Peyer's patch (tissue), 4 donors: ENCODE data around the gene TTI1. TPM values are rescaled to one million over a fixed set of nuclear protein-coding genes. Genes with fewer than 3 reads are reported as not detected.

Source experiments
- DNase-seq, 3 donors: peaks; one replicate each; pipeline ENCODE4 v3.0.0-alpha.2; 2017 to 2019
- H3K27ac ChIP-seq, 4 donors: fragments of 200-600 bp; sonication (generic); one replicate each; pipeline ENCODE4 v1.5.1; 2016 to 2019
- H3K27me3 ChIP-seq, 2 donors: fragments of 200-600 bp; sonication (generic); one replicate each; pipeline ENCODE4 v1.5.1; 2019
- H3K36me3 ChIP-seq, 3 donors: fragments of 200-600 bp; sonication (generic); one replicate each; pipeline ENCODE4 v1.5.1; 2016 to 2019
- H3K4me1 ChIP-seq, 4 donors: fragments of 200-600 bp; sonication (generic); one replicate each; pipeline ENCODE4 v1.5.1; 2016 to 2019
- H3K4me3 ChIP-seq, 4 donors: fragments of 200-600 bp; sonication (generic); 1 replicate in 3 of 4; 2 replicates in 1 of 4; pipeline ENCODE4 v1.5.1; 2016 to 2019; ENCODE audit warnings: mild to moderate bottlenecking in 1 of 4
- H3K9me3 ChIP-seq, 4 donors: fragments of 200-600 bp; sonication (generic); one replicate each; pipeline ENCODE4 v1.5.1; 2016 to 2019; ENCODE audit warnings: mild to moderate bottlenecking in 1 of 4
- CTCF ChIP-seq, 6 experiments: fragments of 450-650 bp in 4 of 6; fragments of 200-600 bp in 2 of 6; sonication (generic) in 1 of 6; IDR thresholded peaks; one replicate each; pipeline ENCODE4 v1.5.1; 2017 to 2019; ENCODE audit warnings: antibody characterized with exemption in 6 of 6, mild to moderate bottlenecking in 3 of 6, moderate library complexity in 1 of 6
- POLR2A ChIP-seq, 2 donors: fragments of 450-650 bp; IDR thresholded peaks; one replicate each; pipeline ENCODE4 v1.5.1; 2017; ENCODE audit warnings: antibody characterized with exemption in 2 of 2, mild to moderate bottlenecking in 2 of 2, moderate library complexity in 2 of 2
- total RNA-seq, 4 donors: library from RNA; depleted of rRNA; stranded (reverse); fragments of >200 nt; gene quantifications; one replicate each; pipeline ENCODE4 v1.1.0, GENCODE V29; 2016

The TTI1 gene
- total RNA-seq, 4 donors from 2014 or later = 9.3 to 34.7 (median 14.8) TPM

- H3K36me3 ChIP-seq = peaks cover 0 to 57% (median 0%) of the 10 kb centered on the region in 3 donors
- TF ChIP-seq CTCF (IDR thresholded peaks at IDR 0.05) (no peak), POLR2A (IDR thresholded peaks at IDR 0.05) (no peak)
- no peak for DNase-seq
- no peaks in the 10 kb centered on the region for H3K27me3 ChIP-seq
- no peaks in the 10 kb centered on the region for H3K9me3 ChIP-seq
- no peak overlapping the region for H3K4me3 ChIP-seq
- H3K27ac ChIP-seq = no peak overlapping the region
- peaks cover 0 to 11% (median 0%) of the 10 kb centered on the region in 4 donors for H3K4me1 ChIP-seq
Measured at GRCh38 chr20:38044685-38045084, 11.4 kb upstream of the TTI1 start.

GRCh38 chr20:38043512-38044300, 10.4 kb upstream of the TTI1 start:
- Histone ChIP-seq H3K9me3 (no peaks in the 10 kb centered on the region), H3K4me1 (peaks cover 0 to 11% (median 0%) of the 10 kb centered on the region in 4 donors), H3K27ac (no peak overlapping the region), H3K4me3 (no peak overlapping the region), H3K27me3 (no peaks in the 10 kb centered on the region), H3K36me3 (peaks cover 0 to 52% (median 0%) of the 10 kb centered on the region in 3 donors)
- TF ChIP-seq POLR2A (IDR thresholded peaks at IDR 0.05) = no peak
- no peak for TF ChIP-seq CTCF (IDR thresholded peaks at IDR 0.05)
- DNase-seq = no peak

- Histone ChIP-seq H3K27ac (no peak overlapping the region), H3K4me1 (peaks cover 0 to 23% (median 4%) of the 10 kb centered on the region in 4 donors), H3K4me3 (no peak overlapping the region), H3K36me3 (peaks cover 0 to 36% (median 0%) of the 10 kb centered on the region in 3 donors), H3K27me3 (no peaks in the 10 kb centered on the region), H3K9me3 (no peaks in the 10 kb centered on the region)
- DNase-seq = no peak
- TF ChIP-seq POLR2A (IDR thresholded peaks at IDR 0.05) (no peak), CTCF (IDR thresholded peaks at IDR 0.05) (no peak)
Measured at GRCh38 chr20:38040276-38040675, 7.0 kb upstream of the TTI1 start.

GRCh38 chr20:38036366-38036765, 3.1 kb upstream of the TTI1 start:
- Histone ChIP-seq H3K36me3 (peaks cover 0 to 7% (median 0%) of the 10 kb centered on the region in 3 donors), H3K4me1 (peaks cover 0 to 42% (median 13%) of the 10 kb centered on the region in 4 donors)

GRCh38 chr20:38034961-38035360, 1.7 kb upstream of the TTI1 start:
- Histone ChIP-seq H3K4me3 (peak overlapping the region in 3 of 4 donors; percentile 81 to 92 (median 90)), H3K27me3 (no peaks in the 10 kb centered on the region), H3K4me1 (peaks cover 0 to 42% (median 13%) of the 10 kb centered on the region in 4 donors), H3K9me3 (no peaks in the 10 kb centered on the region), H3K36me3 (peaks cover 0 to 5% (median 0%) of the 10 kb centered on the region in 3 donors), H3K27ac (peak overlapping the region in 1 of 4 donors; percentile 8)
- DNase-seq = no peak
- TF ChIP-seq POLR2A (IDR thresholded peaks at IDR 0.05) (no peak), CTCF (IDR thresholded peaks at IDR 0.05) (no peak)

More at GRCh38 chr20:38036366-38036765, 3.1 kb upstream of the TTI1 start:
- no peaks in the 10 kb centered on the region for H3K27me3 ChIP-seq
- no peak for TF ChIP-seq POLR2A (IDR thresholded peaks at IDR 0.05)
- TF ChIP-seq CTCF (IDR thresholded peaks at IDR 0.05) = no peak
- H3K9me3 ChIP-seq = no peaks in the 10 kb centered on the region
- no peak overlapping the region for H3K27ac ChIP-seq
- no peak overlapping the region for H3K4me3 ChIP-seq
- no peak for DNase-seq
